Activated CD8-positive, alpha-beta memory T cell treated with anti-CD3 and anti-CD28 coated beads, Interleukin-2, amount 50 U/mL, for 1 hour (primary cell): ENCODE results near the gene TMEM184A.
A peak's percentile ranks its signal among the peaks of the same experiment; 100 is the strongest.
"Not testable (repeated sequence)": the region's sequence is repeated elsewhere in the genome, so short reads cannot be mapped to it uniquely, and the experiment has no call there.

ENCODE experiments used
- DNase-seq: peaks from one replicate; pipeline ENCODE4 v3.0.0-alpha.2; 2020; ENCODE audit errors: extremely low read depth

Gene TMEM184A

DNA sequence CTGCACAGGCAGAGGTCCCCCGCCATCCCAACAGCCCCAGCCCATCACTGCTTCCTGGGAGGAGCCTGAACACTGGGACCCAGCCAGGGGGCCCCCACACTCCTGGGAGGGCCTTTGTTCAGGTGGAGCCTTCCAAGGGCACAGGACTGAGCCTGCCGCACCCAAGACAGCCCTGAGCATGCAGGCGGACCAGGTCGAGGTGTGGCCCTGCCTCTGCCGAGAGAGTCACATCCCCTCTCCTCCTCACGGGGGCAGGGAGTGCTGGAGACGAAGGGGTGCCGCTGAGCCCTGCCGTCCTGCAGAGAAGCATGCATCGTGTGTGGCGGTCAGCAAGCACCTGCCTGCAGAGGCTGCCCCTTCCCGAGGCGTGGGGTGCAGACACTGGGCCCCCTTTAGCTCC is 32.8 kb downstream of the TMEM184A start:
- no peak for DNase-seq

DNA sequence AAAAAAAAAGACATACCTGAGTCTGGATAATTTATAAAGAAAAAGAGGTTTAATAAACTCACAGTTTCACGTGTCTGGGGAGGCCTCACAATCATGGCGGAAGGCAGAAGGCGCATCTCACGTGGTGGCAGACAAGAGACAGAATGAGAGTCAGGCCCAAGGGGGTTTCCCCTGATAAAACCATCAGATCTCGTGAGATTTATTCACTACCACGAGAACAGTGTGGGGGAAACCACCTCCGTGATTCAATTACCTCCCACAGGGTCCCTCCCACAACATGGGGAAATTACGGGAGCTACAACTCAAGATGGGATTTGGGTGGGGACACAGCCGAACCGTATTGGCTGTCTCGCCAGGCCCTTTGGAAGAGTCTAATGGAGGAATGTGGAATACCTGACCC is 34.5 kb downstream of the TMEM184A start:
- DNase-seq, result no peak

DNA sequence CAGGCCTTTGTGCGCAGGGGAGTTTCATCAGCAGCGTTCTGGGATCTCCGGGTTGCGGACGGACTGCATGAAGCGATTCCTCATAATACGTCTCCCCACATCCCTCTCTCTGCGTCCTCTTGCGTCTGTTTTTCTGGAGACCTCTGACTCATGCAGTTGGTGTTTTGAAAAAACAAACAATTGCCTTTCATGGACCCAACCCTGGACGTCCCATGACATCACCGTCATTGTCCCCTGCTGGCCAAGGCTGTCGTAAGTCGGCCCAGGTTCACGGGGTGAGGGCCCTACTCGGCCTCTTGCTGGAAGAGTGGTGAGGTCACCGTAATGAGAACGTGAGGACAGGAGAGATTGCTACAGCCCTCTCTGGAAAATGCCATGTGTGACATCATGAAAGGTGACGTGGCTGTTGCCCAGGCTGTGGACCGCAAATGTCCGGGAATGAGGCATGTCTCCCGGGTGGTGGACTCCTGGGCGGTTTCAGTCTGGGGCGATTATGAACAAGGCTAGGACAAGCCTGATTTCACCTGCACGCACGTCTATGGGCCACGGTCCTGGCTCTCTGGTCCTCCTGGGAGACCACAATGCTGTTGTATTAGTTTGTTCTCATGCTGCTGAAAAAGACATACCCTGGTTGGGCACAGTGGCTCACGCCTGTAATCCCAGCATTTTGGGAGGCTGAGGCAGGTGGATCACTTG is 35.3 kb downstream of the TMEM184A start:
- DNase-seq, result no peak

DNA sequence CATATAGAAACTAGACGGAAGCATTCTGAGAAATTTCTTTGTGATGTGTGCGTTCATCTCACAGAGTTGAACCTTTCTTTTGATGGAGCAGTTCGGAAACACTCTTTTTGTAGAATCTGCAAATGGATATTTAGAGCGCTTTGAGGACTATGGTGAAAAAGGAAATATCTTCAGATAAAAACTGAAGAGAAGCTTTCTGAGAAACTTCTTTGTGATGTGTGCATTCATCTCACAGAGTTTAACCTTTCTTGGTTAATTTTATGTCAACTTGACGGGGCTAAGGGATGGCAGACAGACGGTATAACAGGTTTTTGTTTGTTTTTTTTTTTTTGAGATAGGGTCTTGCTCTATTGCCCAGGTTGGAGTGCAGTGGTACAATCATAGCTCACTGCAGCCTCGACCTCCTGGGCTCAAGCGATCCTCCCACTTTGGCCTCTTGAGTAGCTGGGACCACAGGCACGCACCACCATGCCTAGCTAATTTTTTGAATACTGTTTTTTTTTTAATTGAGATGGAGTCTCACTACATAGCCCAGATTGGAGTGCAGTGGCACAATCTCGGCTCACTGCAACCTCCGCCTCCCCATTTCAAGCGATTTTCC is 36.6 kb downstream of the TMEM184A start:
- not testable (repeated sequence) for DNase-seq

DNA sequence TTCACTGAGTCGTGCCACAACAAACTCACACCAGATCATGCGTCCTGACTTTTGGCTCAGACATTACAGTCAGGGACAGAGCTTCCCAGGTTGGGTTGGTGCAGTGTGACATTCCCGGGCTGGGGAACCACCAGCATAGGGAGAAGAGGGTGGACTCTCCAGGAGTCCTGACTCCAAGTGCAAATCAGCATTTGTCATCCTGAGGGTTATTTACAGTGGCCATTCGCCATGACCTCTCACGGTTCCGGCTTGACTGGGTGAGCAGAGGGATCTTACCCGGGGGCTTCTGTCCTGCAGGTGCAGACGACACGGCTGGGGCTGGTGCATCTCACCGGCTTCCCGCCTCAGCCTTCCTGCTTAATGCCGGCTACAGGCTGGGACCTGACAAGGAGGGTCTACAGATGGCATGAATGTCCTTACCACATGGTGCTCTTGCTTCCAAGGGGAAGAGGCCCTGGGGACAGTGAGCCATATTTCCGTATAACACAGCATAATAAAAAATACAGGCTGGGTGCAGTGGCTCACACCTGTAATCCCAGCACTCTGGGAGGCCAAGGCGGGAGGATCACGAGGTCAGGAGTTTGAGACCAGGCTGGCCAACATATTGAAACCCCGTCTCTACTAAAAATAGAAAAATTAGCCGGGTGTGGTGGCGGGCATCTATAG is 39.3 kb downstream of the TMEM184A start:
- DNase-seq, result no peak

DNA sequence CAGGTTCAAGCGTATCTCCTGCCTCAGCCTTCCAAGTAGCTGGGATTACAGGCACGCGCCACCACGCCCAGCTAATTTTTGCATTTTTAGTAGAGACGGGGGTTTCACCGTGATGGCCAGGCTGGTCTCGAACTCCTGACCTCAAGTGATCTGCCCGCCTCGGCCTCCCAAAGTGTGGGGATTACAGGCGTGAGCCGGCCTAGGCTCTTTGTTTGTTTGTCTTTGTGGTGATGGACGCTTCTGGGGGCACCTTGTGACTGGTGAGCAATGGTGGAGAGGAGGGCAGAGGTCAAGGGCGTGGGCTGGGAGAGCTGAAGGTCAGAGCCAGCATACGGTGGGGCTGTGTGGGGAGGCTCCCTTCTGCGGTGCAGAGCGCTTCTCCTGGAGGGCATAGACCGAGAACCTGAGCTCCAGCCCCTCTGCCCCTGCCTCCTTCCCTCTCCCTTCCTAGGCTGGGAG is 40.5 kb downstream of the TMEM184A start:
- DNase-seq, result not testable (repeated sequence)

DNA sequence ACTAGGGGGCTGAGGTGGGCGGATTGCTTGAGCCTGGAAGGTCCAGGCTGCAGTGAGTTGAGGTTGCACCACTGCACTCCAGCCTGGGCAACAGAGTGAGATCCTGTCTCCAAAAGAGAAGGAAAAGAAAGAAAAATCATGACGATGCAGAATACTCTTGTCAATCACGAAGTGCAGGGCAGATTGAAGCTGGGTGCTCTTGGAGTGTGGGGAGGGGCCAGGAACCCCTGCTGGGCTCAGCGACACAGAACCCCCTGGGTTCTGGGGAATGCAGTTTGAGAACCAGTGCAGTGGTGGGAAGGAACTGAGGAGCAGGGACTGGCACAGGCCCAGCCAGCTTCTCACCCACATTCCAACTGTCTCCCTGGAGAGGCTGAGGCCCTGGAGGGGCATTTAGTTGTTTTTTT is 41.0 kb downstream of the TMEM184A start:
- no peak for DNase-seq

DNA sequence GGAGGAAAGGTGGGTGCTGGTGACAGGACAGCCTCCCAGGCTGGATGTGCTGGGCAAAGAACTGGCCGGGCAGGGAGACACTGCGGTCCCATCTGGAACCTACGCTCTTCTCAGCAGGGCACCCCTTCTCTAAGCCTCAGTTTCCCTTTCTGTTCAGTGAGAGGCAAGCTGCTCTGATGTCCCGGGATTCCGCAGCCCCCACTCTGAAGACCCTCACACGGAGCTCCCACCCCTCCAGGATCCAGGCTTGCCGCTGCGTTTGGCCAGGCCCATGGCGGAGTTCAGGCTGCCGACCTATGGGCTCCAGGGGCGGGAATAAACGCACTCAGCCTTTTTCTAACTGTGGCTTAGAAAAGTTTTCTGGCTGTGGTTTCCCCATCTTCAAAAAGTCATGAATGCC is 41.6 kb downstream of the TMEM184A start:
- DNase-seq, result no peak

DNA sequence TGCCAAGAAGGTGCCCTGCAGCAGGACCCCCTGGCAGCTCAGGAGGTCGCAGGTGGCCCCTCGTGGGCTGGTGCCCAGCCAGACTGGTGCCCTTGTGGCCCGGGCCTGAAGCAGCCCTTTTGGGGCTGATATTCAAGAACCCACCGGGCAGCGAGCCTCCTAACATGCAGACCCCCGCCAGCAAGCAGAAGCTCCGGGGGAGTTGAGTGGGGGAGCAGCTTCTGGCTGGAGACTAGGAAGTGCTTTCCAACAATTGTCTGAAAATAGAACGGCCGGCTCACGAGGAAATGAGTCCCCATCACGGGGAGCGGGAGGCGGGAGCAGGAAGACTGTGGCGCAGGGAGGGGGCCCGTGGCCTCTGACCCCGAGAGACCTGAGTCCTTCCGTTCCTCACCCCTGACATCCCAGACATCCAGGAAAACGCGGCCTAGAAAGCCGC is 42.3 kb downstream of the TMEM184A start:
- DNase-seq, result no peak

DNA sequence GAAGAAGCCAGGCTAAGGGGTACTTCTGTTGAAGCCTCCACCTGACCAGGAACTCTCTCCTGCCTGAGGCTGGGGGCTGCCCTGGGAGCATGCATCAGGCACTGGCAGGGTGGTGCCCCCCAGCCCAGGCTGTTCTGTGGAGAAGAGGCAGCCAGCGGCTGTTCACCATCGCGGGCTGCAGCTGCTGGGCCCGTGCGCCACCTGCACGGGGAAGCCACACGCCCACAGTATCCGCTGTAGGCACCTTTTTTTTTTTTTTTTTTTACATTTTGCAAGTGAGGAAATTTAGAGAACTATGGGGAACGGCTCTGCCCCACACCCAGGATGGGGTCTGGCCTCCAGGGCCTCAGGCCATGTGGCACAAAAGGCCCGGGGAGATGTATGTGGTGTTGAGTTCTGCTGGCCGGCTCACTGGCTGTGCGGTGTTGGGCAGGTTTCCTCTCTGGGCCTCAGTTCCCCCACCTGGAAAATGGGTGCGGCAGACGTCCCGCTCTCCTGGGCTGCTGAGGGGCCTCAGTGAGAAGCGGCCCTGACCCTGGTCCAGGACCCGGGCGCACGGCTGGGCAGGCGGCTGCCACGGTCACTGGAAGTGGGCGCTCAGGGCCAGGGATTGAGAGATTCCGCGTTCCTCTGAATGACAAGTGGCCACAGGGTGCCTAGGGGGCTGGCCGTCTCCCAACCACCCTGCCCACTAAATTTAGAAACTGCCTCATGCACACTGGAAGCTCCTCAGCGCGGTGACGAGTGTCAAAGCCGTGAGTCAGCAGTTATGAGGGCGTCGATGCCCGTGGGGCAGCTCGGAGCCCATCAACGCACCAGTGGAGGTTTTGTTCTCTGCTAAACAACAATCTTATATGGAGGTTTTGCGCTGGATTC is 43.0 kb downstream of the TMEM184A start:
- no peak for DNase-seq

DNA sequence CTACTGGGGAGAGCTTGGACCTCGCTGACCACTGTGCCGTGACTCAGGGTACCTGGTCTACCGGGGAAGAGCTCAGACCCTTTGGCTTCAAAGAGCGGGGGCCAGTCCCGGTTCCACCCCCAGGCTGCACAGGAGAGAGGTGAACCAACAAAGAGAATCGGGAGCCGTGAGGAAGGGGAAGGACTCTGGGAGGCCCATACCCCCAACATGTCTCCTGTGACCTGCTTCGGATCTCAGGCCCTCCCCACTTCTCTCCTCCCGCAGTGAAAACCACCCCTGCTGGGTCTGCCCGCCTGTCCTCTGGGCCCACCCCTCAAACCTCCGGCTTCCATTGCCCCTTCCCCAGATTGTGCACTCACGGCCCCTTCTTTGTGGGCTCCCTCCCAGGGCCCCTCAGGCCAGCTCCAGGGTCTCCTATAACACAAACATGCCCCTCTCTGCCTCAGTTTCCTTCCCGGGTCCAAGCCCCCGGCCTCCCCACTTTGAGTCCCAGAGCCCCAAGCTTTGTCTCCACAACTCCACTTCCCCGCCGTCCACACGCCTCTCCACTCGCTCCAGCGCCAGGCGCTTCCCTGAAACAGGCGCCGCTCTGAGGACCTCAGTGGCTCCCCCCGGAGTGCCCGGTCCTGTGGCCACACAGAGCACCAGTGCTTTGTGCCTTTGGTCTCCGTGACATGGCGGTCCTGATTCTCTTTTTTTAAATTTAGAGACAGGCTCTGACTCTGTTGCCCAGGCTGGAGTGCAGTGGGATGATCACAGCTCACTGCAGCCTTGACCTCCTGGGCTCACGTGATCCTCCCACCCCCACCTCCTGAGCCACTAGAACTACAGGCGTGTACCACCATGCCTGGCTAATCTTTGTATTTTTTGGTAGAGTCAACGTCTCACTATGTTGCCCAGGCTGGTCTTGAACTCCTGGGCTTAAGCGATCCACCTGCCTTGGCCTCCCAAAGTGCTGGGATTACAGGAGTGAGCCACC is 44.3 kb downstream of the TMEM184A start:
- no peak for DNase-seq

DNA sequence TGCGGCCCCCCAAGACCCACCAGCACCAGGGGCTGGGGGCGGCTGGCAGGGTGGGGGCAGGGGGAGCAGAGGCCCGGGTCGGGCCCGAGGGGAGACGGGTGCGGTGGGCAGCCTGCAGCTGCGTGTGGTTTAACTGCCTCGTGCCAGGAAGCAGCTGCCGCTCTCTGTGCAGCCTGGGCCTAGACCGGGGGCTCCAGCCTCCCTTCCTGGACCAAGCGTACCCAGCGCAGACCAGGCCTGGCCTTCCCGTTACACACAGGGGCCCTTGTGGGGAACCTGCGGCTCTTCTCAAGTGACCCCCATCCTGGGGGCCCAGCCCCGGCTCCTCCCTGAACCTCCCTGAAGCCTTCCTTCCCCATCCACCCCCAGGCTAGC is 45.2 kb downstream of the TMEM184A start:
- no peak for DNase-seq

DNA sequence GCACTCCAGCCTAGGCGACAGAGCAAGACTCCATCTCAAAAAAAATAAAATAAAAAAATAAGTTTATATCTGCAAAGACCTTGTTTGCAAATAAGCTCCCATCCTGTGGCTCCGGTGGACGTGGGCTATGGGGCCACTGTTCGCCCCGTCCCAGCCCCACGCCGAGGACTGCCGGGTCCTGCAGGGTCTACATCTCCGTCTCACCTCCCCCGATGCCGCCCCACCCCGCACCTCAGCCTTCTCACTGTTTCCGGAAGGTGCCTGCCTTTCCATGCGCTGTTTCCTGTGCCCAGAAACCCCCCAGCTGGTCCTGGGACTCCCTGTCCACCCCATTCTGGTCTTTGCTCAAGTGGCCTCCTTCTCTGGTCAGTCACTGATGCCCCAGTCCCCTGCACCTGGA is 46.8 kb downstream of the TMEM184A start:
- no peak for DNase-seq

DNA sequence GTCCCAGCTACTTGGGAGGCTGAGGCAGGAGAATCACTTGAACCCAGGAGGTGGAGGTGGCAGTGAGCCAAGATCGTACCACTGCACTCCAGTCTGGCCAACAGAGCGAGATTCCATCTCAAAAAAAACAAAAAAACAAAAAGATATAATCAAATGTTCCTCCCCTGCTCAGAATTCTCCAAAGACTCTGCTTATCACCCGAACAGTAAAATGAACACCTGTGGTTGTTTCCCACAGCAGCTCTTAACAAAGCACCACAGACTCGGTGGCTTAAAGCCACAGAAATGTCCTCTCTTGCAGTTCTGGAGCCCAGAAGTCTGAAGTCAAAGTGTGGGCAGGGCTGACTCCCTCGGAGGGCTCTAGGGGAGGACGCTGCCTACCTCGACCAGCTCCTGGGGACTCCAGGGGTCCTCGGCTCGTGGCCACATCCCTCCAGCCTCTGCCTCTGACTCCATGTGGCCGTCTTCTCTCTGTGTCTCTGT is 47.7 kb downstream of the TMEM184A start:
- no peak for DNase-seq

DNA sequence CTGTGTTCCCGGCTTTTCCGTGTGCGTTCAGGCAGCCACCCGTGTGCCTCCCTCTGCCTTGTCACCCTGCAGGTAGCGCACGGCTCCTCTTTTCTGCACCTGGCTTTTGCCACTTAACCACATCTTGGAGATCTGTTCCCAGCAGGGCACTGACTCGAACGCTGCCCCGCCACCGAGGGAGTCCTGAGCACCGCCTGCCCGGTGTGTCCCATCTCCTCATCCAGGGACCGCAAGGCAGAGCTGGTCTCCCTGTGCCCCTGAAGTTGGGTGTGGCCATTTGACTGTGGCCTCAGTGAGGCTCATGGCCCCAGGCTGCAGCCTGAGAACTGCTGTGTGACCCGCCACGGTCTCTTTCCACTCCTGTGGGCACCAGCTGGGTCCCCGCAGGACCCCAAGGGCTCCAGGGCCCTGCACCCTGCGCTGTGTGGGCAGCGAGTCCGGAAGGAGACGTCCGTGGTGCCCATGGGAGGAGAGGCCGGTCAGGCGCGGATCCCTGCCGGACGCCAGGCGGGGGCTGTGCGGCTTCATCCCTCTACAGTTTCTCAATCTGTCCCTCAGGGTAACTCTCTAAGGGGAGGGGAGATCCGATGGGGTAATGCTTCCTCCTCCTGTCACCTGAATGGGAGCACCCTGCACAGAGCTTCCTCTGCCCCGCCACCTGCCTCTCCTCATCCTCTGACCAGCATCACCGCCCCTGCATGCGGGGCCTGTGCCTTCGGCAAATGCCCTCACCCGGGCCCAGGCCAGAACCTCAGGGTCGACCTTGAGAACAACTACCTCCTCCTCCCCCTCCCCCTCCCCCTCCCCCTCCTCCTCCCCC is 50.1 kb downstream of the TMEM184A start:
- no peak for DNase-seq

DNA sequence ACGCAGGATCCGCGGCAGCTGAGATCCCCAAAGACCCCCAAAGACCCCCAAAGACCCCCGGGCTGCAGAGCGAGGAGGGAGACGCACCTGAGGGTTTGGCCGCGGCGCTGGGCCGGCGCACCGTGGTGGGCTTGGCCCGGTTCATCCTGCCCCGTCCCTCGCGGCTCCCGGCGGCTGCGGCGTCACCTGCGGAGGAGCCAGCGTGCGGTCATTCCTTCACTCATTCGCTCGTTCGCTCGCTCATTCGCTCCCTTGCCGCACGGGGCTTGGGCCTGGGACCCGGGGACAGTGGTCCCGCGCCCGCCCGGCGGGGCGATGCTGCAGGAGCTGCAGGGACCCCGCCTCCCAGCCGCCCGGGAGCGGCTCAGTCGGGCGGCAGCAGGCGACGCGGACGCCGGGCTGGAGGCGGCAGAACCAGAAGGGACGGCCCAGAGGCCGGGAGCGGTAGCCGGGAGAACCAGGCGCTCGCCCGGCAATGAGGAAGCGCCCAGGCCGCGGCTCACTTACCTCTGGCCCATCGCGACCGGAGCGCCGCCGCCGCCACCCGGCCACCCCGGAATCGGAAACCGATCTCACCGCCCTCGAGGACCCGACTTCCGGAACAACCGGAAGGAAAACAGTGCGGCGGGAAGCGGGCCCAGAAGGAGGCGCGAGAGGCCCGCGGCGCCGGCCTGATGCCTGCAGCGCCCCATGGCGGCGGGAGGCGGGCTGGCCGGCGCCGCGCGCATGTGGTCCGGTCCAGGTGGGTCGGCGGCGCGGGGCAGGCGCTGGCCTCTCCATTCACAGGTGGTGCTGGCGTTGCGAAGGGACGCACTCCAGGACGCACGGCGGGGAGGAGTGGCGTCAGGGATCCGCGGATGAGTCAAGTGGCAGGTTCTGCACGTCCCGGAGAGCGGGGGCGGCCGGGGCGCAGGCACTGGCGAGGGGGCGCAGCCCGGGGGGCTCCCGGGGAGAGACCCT is 51.9 kb downstream of the TMEM184A start, which contains the start of gene INTS1:
TSS of gene INTS1 (minus strand) at position 574 of the 960 bp plus-strand sequence. CDS start at position 145, 429 bp downstream.
- DNase-seq, result peak; percentile 71

DNA sequence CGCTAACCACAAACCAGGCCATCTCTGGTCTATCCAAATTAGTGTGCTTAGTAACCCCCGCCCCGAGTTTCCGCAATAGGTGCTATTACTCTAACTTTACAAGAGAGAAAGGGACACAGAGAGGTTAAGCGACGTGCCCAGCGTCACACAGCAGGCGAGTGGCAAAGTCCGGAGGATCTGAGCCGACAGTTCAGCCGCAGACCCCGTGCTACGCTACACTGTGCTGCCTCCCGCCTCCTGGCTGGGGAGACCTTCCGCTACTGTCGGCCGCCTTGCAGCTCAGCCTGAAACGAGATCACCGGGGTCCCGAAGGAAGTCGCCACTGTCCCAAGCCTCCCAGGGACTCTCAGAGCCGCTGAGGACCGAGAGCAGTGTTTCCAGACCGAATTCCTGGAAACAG is 52.6 kb downstream of the TMEM184A start:
- DNase-seq, result no peak

DNA sequence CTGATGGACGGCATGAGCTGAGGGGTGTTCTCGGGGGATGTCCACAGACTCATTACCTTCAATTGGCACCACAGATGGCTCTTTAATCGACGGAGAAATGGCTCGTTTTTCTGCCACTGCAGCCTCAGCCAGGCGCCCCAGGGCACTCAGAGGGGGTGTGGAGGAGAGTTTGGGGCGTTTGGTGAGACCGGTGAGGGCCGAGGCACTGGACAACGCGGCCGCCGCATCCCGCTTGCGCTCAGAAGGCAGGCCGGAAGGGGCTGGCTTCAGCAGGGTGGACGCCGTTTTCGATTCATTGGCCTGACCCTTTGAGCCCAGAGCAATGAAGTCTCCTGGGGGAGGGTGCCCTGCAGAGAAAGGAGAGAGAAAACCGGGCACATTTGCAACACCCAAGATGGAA is 53.2 kb downstream of the TMEM184A start:
- no peak for DNase-seq
